Measurements from ENCODE around the gene UVRAG.

- TF ChIP-seq CTCF (IDR thresholded peaks at IDR 0.05; ENCODE audit: insufficient read depth, low read length) (no peak), REST (IDR thresholded peaks at IDR 0.05; ENCODE audit: insufficient replicate concordance, low read depth) (no peak), POLR2AphosphoS5 (IDR thresholded peaks at IDR 0.05; ENCODE audit: low read depth) (no peak)
Observed at GRCh38 chr11:76051937-76052336, 236.9 kb downstream of the UVRAG start.

Measured in HL-60 (cell line).